ENCODE measurements around the gene NKD1. TPM values are rescaled to one million over a fixed set of nuclear protein-coding genes. Genes with fewer than 3 reads are reported as not detected.

NKD1 gene
- total RNA-seq, 1 donor from 2014 or later, result 1.5 TPM

DNA sequence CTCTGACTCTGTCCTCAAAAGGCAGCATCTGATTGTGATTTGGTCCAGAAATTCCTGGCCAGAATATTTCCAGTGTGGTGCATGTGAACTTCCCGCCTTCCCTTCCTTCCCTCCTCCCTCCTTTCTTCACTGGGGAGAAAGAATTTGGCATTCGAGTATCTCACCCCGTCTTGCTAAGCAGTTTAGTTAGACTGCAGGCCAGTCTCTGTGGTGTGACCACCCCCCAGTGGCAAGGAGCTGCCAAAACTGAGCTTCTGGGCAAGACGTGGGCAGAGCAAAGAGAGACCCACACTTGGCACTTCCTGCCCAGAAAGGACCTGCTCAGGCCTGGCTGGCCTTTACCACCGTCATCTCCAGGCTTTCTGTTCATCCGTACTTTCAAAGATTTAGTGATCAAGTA is 96.5 kb downstream of the NKD1 start:
- ChIA-PET POLR2A (no interaction called here), CTCF (interaction anchor here (1.0 to 1.5 kb wide), 10 partner anchors 9 to 620 kb away, joined by 3 to 10 read pairs (median 5); partner anchors contain the start of gene CNEP1R1)
- DNase-seq (no peak), ATAC-seq (ENCODE audit: low read depth) (peak; percentile 72)
- TF ChIP-seq, protein P1, sequence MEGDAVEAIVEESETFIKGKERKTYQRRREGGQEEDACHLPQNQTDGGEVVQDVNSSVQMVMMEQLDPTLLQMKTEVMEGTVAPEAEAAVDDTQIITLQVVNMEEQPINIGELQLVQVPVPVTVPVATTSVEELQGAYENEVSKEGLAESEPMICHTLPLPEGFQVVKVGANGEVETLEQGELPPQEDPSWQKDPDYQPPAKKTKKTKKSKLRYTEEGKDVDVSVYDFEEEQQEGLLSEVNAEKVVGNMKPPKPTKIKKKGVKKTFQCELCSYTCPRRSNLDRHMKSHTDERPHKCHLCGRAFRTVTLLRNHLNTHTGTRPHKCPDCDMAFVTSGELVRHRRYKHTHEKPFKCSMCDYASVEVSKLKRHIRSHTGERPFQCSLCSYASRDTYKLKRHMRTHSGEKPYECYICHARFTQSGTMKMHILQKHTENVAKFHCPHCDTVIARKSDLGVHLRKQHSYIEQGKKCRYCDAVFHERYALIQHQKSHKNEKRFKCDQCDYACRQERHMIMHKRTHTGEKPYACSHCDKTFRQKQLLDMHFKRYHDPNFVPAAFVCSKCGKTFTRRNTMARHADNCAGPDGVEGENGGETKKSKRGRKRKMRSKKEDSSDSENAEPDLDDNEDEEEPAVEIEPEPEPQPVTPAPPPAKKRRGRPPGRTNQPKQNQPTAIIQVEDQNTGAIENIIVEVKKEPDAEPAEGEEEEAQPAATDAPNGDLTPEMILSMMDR (IDR thresholded peaks at IDR 0.05), result no peak
- H3K27ac Mint-ChIP-seq, result no peak overlapping the region
- peaks cover 19% of the 10 kb centered on the region for H3K27me3 Mint-ChIP-seq
- no peak overlapping the region for H3K4me3 Mint-ChIP-seq
- intact Hi-C loops (cut with micrococcal nuclease), result loop anchor here (1.0 kb wide), 1 partner anchor 97 kb away; no protein-coding TSS in a partner anchor
- no peaks in the 10 kb centered on the region for H3K4me1 Mint-ChIP-seq
- no peaks in the 10 kb centered on the region for H3K36me3 Mint-ChIP-seq (ENCODE audit: low read depth)
- H3K9me3 Mint-ChIP-seq, result no peaks in the 10 kb centered on the region

DNA sequence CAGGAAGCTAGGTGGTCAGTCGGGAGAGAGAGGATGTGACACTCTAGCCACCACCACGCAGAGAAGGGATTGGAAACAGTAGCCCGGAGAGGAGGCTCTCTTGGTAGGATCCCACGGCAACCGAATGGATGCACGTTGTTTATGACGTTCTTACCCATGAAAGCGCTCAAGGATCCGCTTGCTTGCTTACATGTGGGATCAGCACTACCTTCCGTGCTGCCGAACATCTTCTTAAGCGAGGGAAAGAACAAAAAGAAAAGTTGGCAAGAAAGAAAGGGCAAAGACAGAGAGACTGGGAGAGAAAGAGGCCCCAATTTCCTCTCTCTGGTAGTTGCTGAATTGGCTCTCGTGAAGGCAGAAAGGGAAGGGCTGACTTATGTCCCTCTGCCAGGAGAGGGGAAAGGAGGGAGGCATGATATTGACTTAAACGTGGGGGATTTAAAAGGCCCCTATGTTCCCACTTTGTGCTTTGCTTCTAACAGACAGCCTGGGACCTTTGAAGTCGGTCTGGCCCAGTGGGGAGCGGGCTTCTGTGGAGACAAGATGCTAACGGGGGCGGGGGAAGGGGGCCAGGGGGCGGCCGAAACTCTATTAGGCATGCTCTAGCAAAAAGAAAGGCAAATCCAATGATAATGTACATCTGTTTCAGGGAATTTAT is 97.5 kb downstream of the NKD1 start:
- TF ChIP-seq, protein P1 (IDR thresholded peaks at IDR 0.05), result no peak
- H3K27ac Mint-ChIP-seq, result no peak overlapping the region
- no peaks in the 10 kb centered on the region for H3K9me3 Mint-ChIP-seq
- ChIA-PET CTCF (interaction anchor here (0.7 to 1.5 kb wide), 9 partner anchors 14 to 620 kb away, joined by 3 to 10 read pairs (median 5); partner anchors contain the start of gene CNEP1R1), POLR2A (interaction anchor here (0.5 kb wide), 1 partner anchor 95 kb away, joined by 4 read pairs; no protein-coding TSS in a partner anchor)
- no peaks in the 10 kb centered on the region for H3K4me1 Mint-ChIP-seq
- DNase-seq (no peak), ATAC-seq (ENCODE audit: low read depth) (no peak)
- intact Hi-C loops (cut with micrococcal nuclease), result no loop called here
- H3K4me3 Mint-ChIP-seq, result no peak overlapping the region
- H3K27me3 Mint-ChIP-seq, result peaks cover 20% of the 10 kb centered on the region
- H3K36me3 Mint-ChIP-seq (ENCODE audit: low read depth), result no peaks in the 10 kb centered on the region

- no peak for DNase-seq
- H3K9me3 Mint-ChIP-seq, result no peaks in the 10 kb centered on the region
- ChIA-PET POLR2A (no interaction called here), CTCF (interaction anchor here (0.7 to 0.9 kb wide), 2 partner anchors 15 to 160 kb away, joined by 3 to 4 read pairs; no protein-coding TSS in a partner anchor)
- no peaks in the 10 kb centered on the region for H3K36me3 Mint-ChIP-seq (ENCODE audit: low read depth)
- no peak overlapping the region for H3K27ac Mint-ChIP-seq
- TF ChIP-seq, protein P1 (IDR thresholded peaks at IDR 0.05), result no peak
- peaks cover 16% of the 10 kb centered on the region for H3K27me3 Mint-ChIP-seq
- H3K4me1 Mint-ChIP-seq, result no peaks in the 10 kb centered on the region
- intact Hi-C loops (cut with micrococcal nuclease), result no loop called here
- ATAC-seq (ENCODE audit: low read depth), result no peak
- H3K4me3 Mint-ChIP-seq, result no peak overlapping the region
Measured at GRCh38 chr16:50646345-50646744, 98.1 kb downstream of the NKD1 start.

DNA sequence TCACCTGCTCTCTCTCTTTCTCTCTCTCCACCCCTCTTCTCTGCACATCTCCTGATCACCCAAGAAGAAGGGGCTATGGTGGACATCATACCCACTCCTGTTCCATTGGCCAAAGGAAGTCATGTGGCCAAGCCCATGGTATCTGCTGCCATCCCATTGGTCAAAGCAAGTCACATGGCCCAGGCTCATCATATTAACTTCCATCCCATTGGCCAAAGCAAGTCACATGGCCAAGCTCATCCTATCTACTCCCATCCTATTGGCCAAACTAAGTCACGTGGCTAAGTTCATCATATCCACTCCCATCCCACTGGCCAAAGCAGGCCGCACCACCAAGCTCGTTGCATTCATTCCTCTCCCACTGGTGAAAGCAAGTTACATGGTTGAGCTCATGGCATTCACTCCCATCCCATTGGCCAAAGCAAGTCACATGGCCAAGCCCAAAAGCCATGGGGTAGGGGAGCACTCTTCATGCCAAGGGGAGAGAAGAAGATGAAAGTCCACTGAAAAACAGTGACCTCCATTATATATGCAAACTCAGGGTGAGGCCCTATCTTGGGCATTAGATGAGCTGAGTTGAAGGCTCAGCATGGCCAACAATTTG is 103.7 kb downstream of the NKD1 start:
- ATAC-seq (ENCODE audit: low read depth), result no peak
- CTCF ChIA-PET, result no interaction called here
- intact Hi-C loops (cut with micrococcal nuclease), result no loop called here
- TF ChIP-seq, protein P1 (IDR thresholded peaks at IDR 0.05), result no peak
- Mint-ChIP-seq H3K9me3 (no peaks in the 10 kb centered on the region), H3K4me1 (no peaks in the 10 kb centered on the region), H3K36me3 (ENCODE audit: low read depth) (no peaks in the 10 kb centered on the region), H3K4me3 (no peak overlapping the region), H3K27ac (no peak overlapping the region), H3K27me3 (peaks cover 11% of the 10 kb centered on the region)
- POLR2A ChIA-PET, result no interaction called here
- no peak for DNase-seq

GRCh38 chr16:50652836-50653425 is 104.7 kb downstream of the NKD1 start:
- Mint-ChIP-seq H3K4me3 (no peak overlapping the region), H3K9me3 (no peaks in the 10 kb centered on the region), H3K36me3 (ENCODE audit: low read depth) (no peaks in the 10 kb centered on the region), H3K27me3 (peaks cover 11% of the 10 kb centered on the region), H3K4me1 (no peaks in the 10 kb centered on the region), H3K27ac (no peak overlapping the region)
- intact Hi-C loops (cut with micrococcal nuclease), result no loop called here
- TF ChIP-seq, protein P1 (IDR thresholded peaks at IDR 0.05), result no peak
- ATAC-seq (ENCODE audit: low read depth) (no peak), DNase-seq (no peak)
- ChIA-PET CTCF (interaction anchor here (0.8 kb wide), 1 partner anchor 12 kb away, joined by 3 read pairs; no protein-coding TSS in a partner anchor), POLR2A (no interaction called here)
